Sciatic nerve (tissue), 2 donors: ENCODE measurements around the gene CTRB1. TPM values are rescaled to one million over a fixed set of nuclear protein-coding genes. Genes with fewer than 3 reads are reported as not detected.
"Not testable (repeated sequence)": the region's sequence is repeated elsewhere in the genome, so short reads cannot be mapped to it uniquely, and the experiment has no call there.

Source experiments
- ATAC-seq: fragments of 200-7000 bp; cut with Tn5 transposase; one replicate; pipeline ENCODE4 v1.9.1; 2020; ENCODE audit warnings: mild to moderate bottlenecking, moderate library complexity
- DNase-seq: peaks from one replicate; pipeline ENCODE4 v3.0.0-alpha.2; 2020; ENCODE audit warnings: low spot score
- intact Hi-C: fragments of 100-400 bp; cut with DNase I; formaldehyde crosslinking; loops from one replicate; pipeline ENCODE4 v1.14.2; 2022
- total RNA-seq: library from RNA; stranded (reverse); fragmentation: NEBNext Ultra II Directional; extraction: Animal tissue kit (Norgen Biotek cat#: 25700); gene quantifications from one replicate; pipeline ENCODE4 v1.2.1, GENCODE V29; 2021
- donor health status: DM: no; HTN: no; CAD: no.
- donor health status: DM: no; HTN: no; CAD: no.

The CTRB1 gene
- total RNA-seq, 1 donor from 2014 or later = 2.7 TPM

DNA sequence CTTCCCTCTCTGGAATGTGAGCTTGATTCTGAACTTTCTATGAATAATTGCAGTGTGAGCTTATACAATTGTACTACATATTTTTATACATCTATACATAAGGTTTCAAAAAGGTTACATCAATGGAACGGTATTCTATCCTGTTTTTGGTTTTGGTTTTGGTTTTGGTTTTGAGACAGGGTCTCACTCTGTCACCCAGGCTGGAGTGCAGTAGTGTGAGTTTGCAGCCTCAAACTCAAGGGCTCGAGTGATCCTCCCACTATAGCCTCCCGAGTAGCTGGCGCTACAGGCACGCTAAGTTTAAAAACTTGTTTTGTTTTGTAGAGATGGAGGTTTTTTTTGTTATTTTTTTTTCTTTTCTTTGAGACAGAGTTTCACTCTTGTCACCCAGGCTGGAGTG lies 1.1 kb downstream of the CTRB1 start:
- ATAC-seq = no peak
- intact Hi-C loops = no loop called here

DNA sequence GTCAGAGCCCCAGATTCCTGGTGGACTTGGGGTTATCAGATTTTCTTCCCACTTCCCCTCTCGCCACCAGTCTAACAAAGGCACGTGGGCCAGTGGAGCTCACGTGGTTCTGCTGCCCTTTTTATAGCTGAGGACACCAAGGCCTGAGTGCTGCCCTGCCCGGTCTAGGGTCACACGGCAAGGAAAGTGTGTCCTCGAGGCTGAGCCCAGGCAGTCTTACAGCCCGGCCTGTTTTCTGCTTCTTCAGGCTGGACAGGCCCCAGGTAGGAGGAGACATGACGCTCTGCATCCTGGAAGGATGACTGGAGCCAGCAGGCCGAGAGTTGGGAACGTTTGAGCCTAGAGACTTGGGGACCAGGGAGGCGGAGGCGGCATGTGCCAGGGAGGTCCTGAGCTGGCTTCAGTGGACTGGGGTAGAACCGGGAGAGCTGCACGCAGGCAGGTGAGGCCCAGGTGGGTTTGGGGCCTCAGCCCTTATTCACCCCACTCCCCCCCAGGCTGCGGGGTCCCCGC lies 3.5 kb downstream of the CTRB1 start:
- DNase-seq = no peak
- intact Hi-C loops = no loop called here
- ATAC-seq = no peak

More for the DNA sequence above, 1.1 kb downstream of the CTRB1 start:
- no peak for DNase-seq

- DNase-seq, intact Hi-C loops, ATAC-seq: not testable (repeated sequence)
Observed at GRCh38 chr16:75223129-75223528, 4.3 kb downstream of the CTRB1 start.

DNA sequence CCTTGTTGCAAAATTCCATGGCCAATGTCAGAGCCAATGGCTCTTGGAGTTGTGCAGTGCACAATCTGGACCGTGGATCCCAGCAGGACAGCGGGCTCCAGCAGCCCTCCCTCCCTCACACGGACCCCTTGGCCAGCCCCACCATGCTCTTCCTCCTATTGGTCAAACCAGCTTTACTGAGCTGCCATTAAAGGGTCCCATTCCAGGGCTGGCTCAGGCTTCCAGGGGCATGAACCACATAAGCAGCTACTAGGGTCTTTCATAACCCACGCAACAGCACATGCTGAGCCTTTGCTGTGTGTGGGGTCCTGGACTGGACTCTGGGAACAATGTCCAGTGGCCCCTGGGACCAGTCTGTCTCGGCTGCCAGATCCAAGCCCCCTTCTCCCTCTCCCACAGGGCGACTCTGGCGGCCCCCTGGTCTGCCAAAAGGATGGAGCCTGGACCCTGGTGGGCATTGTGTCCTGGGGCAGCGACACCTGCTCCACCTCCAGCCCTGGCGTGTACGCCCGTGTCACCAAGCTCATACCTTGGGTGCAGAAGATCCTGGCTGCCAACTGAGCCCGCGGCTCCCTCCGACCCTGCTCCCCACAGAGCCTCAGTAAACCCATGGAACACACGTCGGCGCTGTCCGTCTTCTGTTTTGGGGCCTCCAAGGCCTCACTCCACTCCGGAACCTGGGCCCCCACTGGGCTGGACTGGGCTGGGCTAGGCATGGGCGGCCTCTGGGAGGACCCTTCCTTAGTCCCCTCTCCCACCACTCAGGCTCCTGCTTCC lies 5.7 kb downstream of the CTRB1 start:
- intact Hi-C loops = loop anchor here (2.0 kb wide), 1 partner anchor 18 kb away; the partner anchor contains the start of gene CTRB2

DNA sequence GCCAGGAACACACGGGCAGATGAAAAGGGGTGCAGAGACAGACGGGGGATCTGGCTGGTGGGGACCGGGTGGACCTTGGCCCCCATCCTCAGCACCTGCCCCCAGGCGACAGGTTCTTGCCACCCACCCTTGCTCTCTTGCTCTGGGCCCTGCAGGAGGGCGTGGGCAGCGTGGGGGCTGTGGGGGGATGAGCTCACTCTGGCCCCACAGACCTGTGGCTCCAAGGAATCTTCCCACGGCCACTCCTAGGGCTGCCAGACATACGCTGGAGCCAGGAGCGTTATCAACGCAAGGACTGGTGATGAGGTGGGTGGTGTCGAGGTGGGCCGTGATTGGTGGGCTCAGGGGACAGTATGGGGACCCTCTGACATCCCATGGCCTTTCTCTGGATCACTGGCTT lies 6.3 kb downstream of the CTRB1 start:
- intact Hi-C loops = loop anchor here (2.0 kb wide), 1 partner anchor 18 kb away; the partner anchor contains the start of gene CTRB2
- no peak for ATAC-seq

More for the DNA sequence above, 5.7 kb downstream of the CTRB1 start:
- ATAC-seq (no peak), DNase-seq (no peak)

DNA sequence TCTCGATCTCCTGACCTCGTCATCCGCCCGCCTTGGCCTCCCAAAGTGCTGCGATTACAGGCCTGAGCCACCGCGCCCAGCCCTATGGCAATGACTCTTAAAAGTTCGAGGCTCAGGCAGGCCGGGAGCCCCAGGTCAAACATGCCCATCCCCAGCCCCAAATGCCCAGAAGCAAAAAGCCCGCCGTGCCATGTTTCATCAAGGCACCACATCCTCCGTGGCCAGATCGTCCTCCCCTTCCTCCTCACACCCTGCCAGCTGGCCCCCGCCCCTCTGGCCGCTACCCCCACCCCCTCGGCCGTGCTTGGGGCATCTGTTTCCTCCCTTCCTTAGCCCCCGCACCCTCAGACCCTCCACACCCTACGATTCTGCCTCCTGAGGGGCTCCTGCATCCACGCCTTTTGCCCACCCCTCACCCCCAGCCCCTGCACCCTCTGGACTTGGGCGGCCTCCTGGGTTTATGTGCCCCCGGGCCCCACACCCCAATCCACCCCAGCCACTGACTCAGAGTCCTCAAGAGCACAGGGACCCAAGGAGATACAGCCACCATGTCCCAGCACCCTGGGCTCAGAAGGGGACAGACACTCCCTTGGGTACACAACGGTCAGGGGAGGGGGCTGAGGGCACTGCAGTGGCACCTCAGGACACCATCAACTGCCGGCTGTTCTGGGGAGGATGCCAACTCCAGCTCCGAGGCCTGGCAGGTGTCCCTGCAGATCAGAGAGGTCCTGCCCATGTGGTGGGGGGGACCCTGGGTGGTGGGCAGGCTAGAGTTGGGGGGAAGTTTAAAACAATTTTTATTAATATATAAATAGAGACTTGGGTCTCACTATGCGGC lies 7.1 kb downstream of the CTRB1 start:
- intact Hi-C loops = loop anchor here (2.0 kb wide), 1 partner anchor 19 kb away; the partner anchor contains the start of gene CTRB2
- DNase-seq (no peak), ATAC-seq (no peak)

More for the DNA sequence above, 6.3 kb downstream of the CTRB1 start:
- DNase-seq = no peak

- ATAC-seq = no peak
- DNase-seq = no peak
- intact Hi-C loops = no loop called here
Observed at GRCh38 chr16:75226550-75227360, 8.0 kb downstream of the CTRB1 start.

DNA sequence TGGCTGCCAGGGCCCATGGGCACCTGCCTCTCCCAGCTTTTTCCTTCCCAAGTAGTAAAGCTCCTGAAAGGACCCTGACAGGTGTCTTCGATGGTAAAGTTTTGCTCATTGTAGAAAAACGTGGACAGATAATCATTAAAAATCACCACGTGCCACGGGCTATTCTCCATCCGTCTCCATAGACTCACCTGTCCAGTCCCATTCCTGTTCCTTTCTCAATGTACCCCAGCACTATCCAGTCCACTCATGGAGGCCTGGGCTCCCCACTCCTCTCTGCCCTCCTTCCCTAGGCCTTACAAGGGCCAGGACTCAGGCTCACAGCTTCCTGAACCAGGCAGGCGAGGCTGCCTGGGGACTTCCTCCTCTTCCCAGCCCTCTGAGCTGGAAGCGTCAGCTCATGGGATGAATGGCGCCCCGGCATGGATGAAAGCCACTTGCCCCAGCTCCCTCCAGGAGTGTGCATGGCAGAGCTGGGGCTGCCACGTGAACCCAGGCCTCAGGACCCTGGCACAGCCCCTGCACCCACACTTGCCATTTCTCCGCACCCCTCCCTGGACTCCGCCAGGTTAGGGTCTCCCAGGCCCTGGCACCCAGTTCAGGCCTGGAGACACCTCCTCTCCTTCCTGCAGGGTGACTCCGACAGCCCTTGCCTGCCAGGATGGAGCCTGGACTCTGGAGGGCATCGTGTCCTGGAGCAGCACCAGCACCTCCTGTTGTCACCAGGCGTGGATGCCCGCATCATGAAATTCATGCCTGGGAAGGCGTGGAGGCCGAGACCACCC lies 8.8 kb downstream of the CTRB1 start:
- intact Hi-C loops = no loop called here
- ATAC-seq (peak; percentile 8), DNase-seq (no peak)

DNA sequence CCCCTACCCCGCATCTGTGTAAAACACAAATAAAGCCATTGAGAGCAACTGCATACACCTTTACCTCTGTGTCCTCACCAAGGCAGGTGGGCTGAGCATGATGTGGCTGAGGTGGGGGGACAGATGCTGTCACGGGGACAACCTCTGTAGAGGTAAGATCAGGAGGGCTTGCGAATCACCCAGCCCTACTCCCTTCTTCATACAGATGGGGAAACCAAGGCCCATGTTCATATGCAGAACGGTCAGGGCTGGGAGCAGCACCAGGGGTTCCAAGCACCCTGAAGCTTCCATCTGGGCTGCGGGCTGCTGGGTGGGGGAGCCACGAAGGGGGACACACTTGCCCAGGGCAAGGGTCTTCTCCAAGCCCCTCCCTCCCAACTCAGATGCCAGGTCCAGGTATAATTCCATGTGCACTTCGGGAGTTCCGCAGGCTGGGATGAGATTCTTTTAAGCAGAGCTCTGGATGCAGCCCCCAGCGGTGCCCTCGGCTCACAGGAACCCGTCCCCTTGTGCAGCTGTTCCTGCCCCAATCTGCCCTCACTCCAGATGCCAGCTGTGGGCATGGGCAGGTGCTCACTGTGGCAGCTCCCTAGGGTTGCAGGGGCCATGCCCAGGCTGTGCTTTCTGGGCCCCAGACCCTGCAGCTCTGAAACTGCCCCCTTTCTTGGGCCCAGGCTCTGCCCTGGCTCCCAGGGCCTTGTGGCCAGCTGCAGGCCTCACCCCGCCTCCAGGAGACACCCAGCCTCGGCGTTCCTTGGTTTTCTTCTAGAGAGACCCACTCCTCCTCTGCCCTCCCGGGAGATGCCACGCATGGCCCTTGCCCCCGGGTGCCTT lies 9.6 kb downstream of the CTRB1 start:
- intact Hi-C loops = no loop called here
- DNase-seq (no peak), ATAC-seq (no peak)

- intact Hi-C loops = loop anchor here (10.0 kb wide), 1 partner anchor 155 kb away; no protein-coding TSS in a partner anchor
- DNase-seq = no peak
- ATAC-seq = no peak
Observed at GRCh38 chr16:75229172-75230031, 10.6 kb downstream of the CTRB1 start.

GRCh38 chr16:75230471-75231110 lies 11.8 kb downstream of the CTRB1 start:
- DNase-seq (no peak), ATAC-seq (no peak)
- intact Hi-C loops = loop anchor here (10.0 kb wide), 1 partner anchor 154 kb away; no protein-coding TSS in a partner anchor

DNA sequence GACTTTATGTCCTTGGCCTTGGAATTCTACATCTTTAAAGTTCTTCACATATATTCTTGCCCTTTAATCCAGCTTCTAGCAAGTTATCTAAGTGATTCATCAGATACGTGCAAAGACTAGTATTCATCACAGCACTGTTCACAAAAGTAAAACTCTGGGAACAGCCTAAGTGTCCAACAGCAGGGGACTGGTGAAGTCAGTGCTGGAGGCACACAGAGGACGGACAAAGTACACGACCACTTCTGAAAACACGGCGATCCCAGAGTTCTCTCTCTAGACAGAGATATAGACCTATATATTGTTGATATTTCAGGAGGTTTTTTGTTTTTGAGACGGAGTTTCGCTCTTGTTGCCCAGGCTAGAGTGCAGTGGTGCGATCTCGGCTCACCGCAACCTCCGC lies 12.8 kb downstream of the CTRB1 start:
- intact Hi-C loops = loop anchor here (10.0 kb wide), 1 partner anchor 153 kb away; no protein-coding TSS in a partner anchor
- ATAC-seq (no peak), DNase-seq (no peak)

DNA sequence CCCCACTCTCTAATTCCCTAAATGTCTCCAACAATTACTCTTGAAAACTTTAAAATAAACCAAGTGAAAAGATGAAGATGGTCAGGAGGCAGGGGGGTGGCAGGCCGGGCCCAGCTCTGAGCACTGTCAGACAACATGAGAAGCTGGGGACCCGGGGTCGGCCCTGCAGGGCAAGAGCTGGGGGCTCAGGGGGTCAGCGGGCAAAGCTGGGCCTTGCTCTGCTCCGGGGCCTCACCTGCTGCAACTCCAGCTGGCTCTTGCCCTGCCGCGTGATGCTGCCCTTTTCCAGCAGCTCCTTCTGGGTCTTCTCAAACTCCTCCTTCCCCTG lies 14.8 kb downstream of the CTRB1 start:
- DNase-seq (no peak), ATAC-seq (no peak)
- intact Hi-C loops = loop anchor here (10.0 kb wide), 1 partner anchor 151 kb away; no protein-coding TSS in a partner anchor

DNA sequence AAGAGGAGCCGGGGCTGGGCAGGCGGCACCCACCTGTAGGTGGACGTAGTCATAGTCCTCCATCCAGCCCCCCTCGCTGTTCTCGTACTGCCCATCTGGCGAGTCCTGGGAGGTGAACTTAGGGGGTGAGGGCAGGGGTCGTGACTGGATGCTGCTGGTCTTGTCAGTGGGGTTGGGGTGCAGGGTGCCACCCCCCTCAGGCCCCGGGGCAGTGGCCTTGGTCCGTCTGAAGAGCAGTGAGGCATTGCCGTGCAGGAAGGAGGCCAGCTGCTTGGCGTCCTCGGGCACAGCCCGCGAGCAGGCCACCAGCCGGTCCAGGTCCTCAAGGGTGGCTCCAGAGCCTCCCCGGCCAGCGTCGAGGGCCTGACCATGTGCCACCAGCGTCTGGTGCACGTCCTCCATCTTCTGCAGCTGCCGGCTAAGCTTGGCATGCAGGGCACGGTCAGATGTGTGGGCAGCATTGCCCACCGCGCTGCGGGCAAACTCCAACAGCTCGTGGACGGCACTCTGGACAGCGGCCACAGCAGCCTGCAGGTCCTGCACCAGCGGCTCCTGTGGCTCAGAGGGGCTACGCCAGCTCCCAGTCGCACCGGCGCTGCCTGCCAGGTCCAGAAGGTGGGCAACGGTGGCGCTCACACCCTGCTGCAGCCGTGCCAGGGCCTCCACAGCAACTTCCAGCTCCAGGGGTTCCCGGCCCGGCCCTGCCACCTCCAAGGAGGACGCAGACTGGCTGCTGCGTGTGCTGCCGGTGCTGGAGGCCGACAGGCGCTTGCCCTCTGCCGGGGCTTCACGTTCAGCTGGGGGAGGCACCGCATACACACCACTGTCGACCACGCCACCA lies 16.3 kb downstream of the CTRB1 start:
- DNase-seq = no peak
- intact Hi-C loops = loop anchor here (10.0 kb wide), 1 partner anchor 150 kb away; no protein-coding TSS in a partner anchor

DNA sequence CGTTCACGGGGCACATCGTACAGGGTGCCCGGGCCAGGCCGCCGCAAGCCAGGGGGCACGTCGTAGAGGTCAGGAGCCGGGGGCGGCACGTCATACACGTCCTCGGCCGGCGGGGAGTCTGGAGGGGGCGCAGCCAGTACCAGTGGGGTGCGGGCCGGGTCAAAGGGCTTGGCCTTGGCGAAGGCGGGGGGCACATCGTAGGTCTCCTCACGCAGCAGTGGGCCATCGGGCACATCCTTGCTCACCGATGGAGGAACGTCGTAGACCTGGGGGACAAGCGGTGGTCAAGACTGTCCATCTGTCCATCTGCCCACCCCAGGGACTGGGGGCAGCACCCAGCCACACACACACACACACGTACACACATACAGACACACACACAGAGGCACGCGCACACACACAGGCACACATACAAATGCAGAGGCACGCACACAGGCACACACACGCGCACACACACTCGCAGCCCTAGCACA lies 17.0 kb downstream of the CTRB1 start:
- intact Hi-C loops = loop anchor here (10.0 kb wide), 1 partner anchor 149 kb away; no protein-coding TSS in a partner anchor
- ATAC-seq (no peak), DNase-seq (no peak)

More for the DNA sequence above, 16.3 kb downstream of the CTRB1 start:
- ATAC-seq = no peak
